ENCODE data around the gene KLHL35. TPM values are rescaled to one million over a fixed set of nuclear protein-coding genes. Genes with fewer than 3 reads are reported as not detected.

KLHL35 gene
- polyA plus RNA-seq, 2 donors, result 0.24 to 0.39 TPM

- no peak overlapping the region for H3K4me3 ChIP-seq (ENCODE audit: low read depth in 1 of 2, low read length in 2 of 2)
- peaks cover 0 to 8% of the 10 kb centered on the region in 2 donors for H3K27me3 ChIP-seq (ENCODE audit: control insufficient read depth in 1 of 2, insufficient read depth in 2 of 2, low read length in 2 of 2)
- H3K9me3 ChIP-seq (ENCODE audit: control insufficient read depth in 2 of 2, insufficient read depth in 1 of 2, low read depth in 1 of 2, low read length in 1 of 2), result peaks cover 3 to 11% of the 10 kb centered on the region in 2 donors
- 78 to 79% methylated on average over 6 of the region's 6 CpGs for WGBS, 2 donors
- peaks cover 0 to 14% of the 10 kb centered on the region in 2 donors for H3K4me1 ChIP-seq (ENCODE audit: control insufficient read depth in 2 of 2, insufficient read depth in 2 of 2, low read length in 1 of 2)
- no peaks in the 10 kb centered on the region for H3K36me3 ChIP-seq (ENCODE audit: control insufficient read depth in 2 of 2, insufficient read depth in 2 of 2, low read length in 1 of 2)
- no peak overlapping the region for H3K27ac ChIP-seq (ENCODE audit: low read depth in 2 of 2, low read length in 1 of 2)
Measured at GRCh38 chr11:75433443-75433842, 440 bp upstream of the KLHL35 start.

- Histone ChIP-seq H3K4me1 (ENCODE audit: control insufficient read depth in 2 of 2, insufficient read depth in 2 of 2, low read length in 1 of 2) (peaks cover 0 to 14% of the 10 kb centered on the region in 2 donors), H3K4me3 (ENCODE audit: low read depth in 1 of 2, low read length in 2 of 2) (no peak overlapping the region), H3K9me3 (ENCODE audit: control insufficient read depth in 2 of 2, insufficient read depth in 1 of 2, low read depth in 1 of 2, low read length in 1 of 2) (peaks cover 3 to 11% of the 10 kb centered on the region in 2 donors), H3K27ac (ENCODE audit: low read depth in 2 of 2, low read length in 1 of 2) (no peak overlapping the region), H3K36me3 (ENCODE audit: control insufficient read depth in 2 of 2, insufficient read depth in 2 of 2, low read length in 1 of 2) (no peaks in the 10 kb centered on the region), H3K27me3 (ENCODE audit: control insufficient read depth in 1 of 2, insufficient read depth in 2 of 2, low read length in 2 of 2) (peaks cover 0 to 8% of the 10 kb centered on the region in 2 donors)
- WGBS, 2 donors, result 57 to 62% methylated on average over 16 of the region's 16 CpGs
Measured at GRCh38 chr11:75431533-75432525, 1.2 kb downstream of the KLHL35 start.

- peaks cover 0 to 8% of the 10 kb centered on the region in 2 donors for H3K27me3 ChIP-seq (ENCODE audit: control insufficient read depth in 1 of 2, insufficient read depth in 2 of 2, low read length in 2 of 2)
- no peaks in the 10 kb centered on the region for H3K36me3 ChIP-seq (ENCODE audit: control insufficient read depth in 2 of 2, insufficient read depth in 2 of 2, low read length in 1 of 2)
- peaks cover 3 to 11% of the 10 kb centered on the region in 2 donors for H3K9me3 ChIP-seq (ENCODE audit: control insufficient read depth in 2 of 2, insufficient read depth in 1 of 2, low read depth in 1 of 2, low read length in 1 of 2)
- H3K27ac ChIP-seq (ENCODE audit: low read depth in 2 of 2, low read length in 1 of 2), result no peak overlapping the region
- peaks cover 0 to 14% of the 10 kb centered on the region in 2 donors for H3K4me1 ChIP-seq (ENCODE audit: control insufficient read depth in 2 of 2, insufficient read depth in 2 of 2, low read length in 1 of 2)
- H3K4me3 ChIP-seq (ENCODE audit: low read depth in 1 of 2, low read length in 2 of 2), result peak overlapping the region; percentile 29 to 43
- WGBS, 2 donors, result 29 to 31% methylated on average over 32 of the region's 32 CpGs
Measured at GRCh38 chr11:75430714-75431532, 2.1 kb downstream of the KLHL35 start.

GRCh38 chr11:75429902-75430713, 2.9 kb downstream of the KLHL35 start:
- peaks cover 0 to 8% of the 10 kb centered on the region in 2 donors for H3K27me3 ChIP-seq (ENCODE audit: control insufficient read depth in 1 of 2, insufficient read depth in 2 of 2, low read length in 2 of 2)
- H3K4me3 ChIP-seq (ENCODE audit: low read depth in 1 of 2, low read length in 2 of 2), result peak overlapping the region; percentile 29 to 43
- peaks cover 3 to 11% of the 10 kb centered on the region in 2 donors for H3K9me3 ChIP-seq (ENCODE audit: control insufficient read depth in 2 of 2, insufficient read depth in 1 of 2, low read depth in 1 of 2, low read length in 1 of 2)
- no peaks in the 10 kb centered on the region for H3K36me3 ChIP-seq (ENCODE audit: control insufficient read depth in 2 of 2, insufficient read depth in 2 of 2, low read length in 1 of 2)
- 3 to 4% methylated on average over 102 to 134 of the region's 134 CpGs for WGBS, 2 donors
- H3K4me1 ChIP-seq (ENCODE audit: control insufficient read depth in 2 of 2, insufficient read depth in 2 of 2, low read length in 1 of 2), result peaks cover 0 to 14% of the 10 kb centered on the region in 2 donors
- no peak overlapping the region for H3K27ac ChIP-seq (ENCODE audit: low read depth in 2 of 2, low read length in 1 of 2)

- peaks cover 0 to 14% of the 10 kb centered on the region in 2 donors for H3K4me1 ChIP-seq (ENCODE audit: control insufficient read depth in 2 of 2, insufficient read depth in 2 of 2, low read length in 1 of 2)
- H3K36me3 ChIP-seq (ENCODE audit: control insufficient read depth in 2 of 2, insufficient read depth in 2 of 2, low read length in 1 of 2), result no peaks in the 10 kb centered on the region
- H3K9me3 ChIP-seq (ENCODE audit: control insufficient read depth in 2 of 2, insufficient read depth in 1 of 2, low read depth in 1 of 2, low read length in 1 of 2), result peaks cover 3 to 11% of the 10 kb centered on the region in 2 donors
- no peak overlapping the region for H3K27ac ChIP-seq (ENCODE audit: low read depth in 2 of 2, low read length in 1 of 2)
- 31 to 35% methylated on average over 25 of the region's 25 CpGs for WGBS, 2 donors
- peak overlapping the region in 1 of 2 donors; percentile 29 for H3K4me3 ChIP-seq (ENCODE audit: low read depth in 1 of 2, low read length in 2 of 2)
- peaks cover 0 to 8% of the 10 kb centered on the region in 2 donors for H3K27me3 ChIP-seq (ENCODE audit: control insufficient read depth in 1 of 2, insufficient read depth in 2 of 2, low read length in 2 of 2)
Measured at GRCh38 chr11:75429641-75429901, 3.4 kb downstream of the KLHL35 start.

GRCh38 chr11:75428989-75429640, 3.9 kb downstream of the KLHL35 start:
- WGBS, 2 donors, result 77 to 84% methylated on average over 16 of the region's 16 CpGs
- Histone ChIP-seq H3K4me1 (ENCODE audit: control insufficient read depth in 2 of 2, insufficient read depth in 2 of 2, low read length in 1 of 2) (peaks cover 0 to 14% of the 10 kb centered on the region in 2 donors), H3K27ac (ENCODE audit: low read depth in 2 of 2, low read length in 1 of 2) (no peak overlapping the region), H3K4me3 (ENCODE audit: low read depth in 1 of 2, low read length in 2 of 2) (no peak overlapping the region), H3K9me3 (ENCODE audit: control insufficient read depth in 2 of 2, insufficient read depth in 1 of 2, low read depth in 1 of 2, low read length in 1 of 2) (peaks cover 3 to 11% of the 10 kb centered on the region in 2 donors), H3K36me3 (ENCODE audit: control insufficient read depth in 2 of 2, insufficient read depth in 2 of 2, low read length in 1 of 2) (no peaks in the 10 kb centered on the region), H3K27me3 (ENCODE audit: control insufficient read depth in 1 of 2, insufficient read depth in 2 of 2, low read length in 2 of 2) (peaks cover 0 to 8% of the 10 kb centered on the region in 2 donors)

GRCh38 chr11:75428281-75428724, 4.7 kb downstream of the KLHL35 start:
- WGBS, 2 donors, result 38 to 50% methylated on average over 32 of the region's 32 CpGs
- peaks cover 0 to 8% of the 10 kb centered on the region in 2 donors for H3K27me3 ChIP-seq (ENCODE audit: control insufficient read depth in 1 of 2, insufficient read depth in 2 of 2, low read length in 2 of 2)
- H3K4me1 ChIP-seq (ENCODE audit: control insufficient read depth in 2 of 2, insufficient read depth in 2 of 2, low read length in 1 of 2), result peaks cover 0 to 14% of the 10 kb centered on the region in 2 donors
- no peaks in the 10 kb centered on the region for H3K36me3 ChIP-seq (ENCODE audit: control insufficient read depth in 2 of 2, insufficient read depth in 2 of 2, low read length in 1 of 2)
- no peak overlapping the region for H3K27ac ChIP-seq (ENCODE audit: low read depth in 2 of 2, low read length in 1 of 2)
- peaks cover 3 to 11% of the 10 kb centered on the region in 2 donors for H3K9me3 ChIP-seq (ENCODE audit: control insufficient read depth in 2 of 2, insufficient read depth in 1 of 2, low read depth in 1 of 2, low read length in 1 of 2)
- peak overlapping the region in 1 of 2 donors; percentile 27 for H3K4me3 ChIP-seq (ENCODE audit: low read depth in 1 of 2, low read length in 2 of 2)

GRCh38 chr11:75427181-75427580, 5.8 kb downstream of the KLHL35 start:
- Histone ChIP-seq H3K4me1 (ENCODE audit: control insufficient read depth in 2 of 2, insufficient read depth in 2 of 2, low read length in 1 of 2) (peaks cover 0 to 11% of the 10 kb centered on the region in 2 donors), H3K27me3 (ENCODE audit: control insufficient read depth in 1 of 2, insufficient read depth in 2 of 2, low read length in 2 of 2) (peaks cover 0 to 8% of the 10 kb centered on the region in 2 donors), H3K27ac (ENCODE audit: low read depth in 2 of 2, low read length in 1 of 2) (no peak overlapping the region), H3K4me3 (ENCODE audit: low read depth in 1 of 2, low read length in 2 of 2) (no peak overlapping the region), H3K9me3 (ENCODE audit: control insufficient read depth in 2 of 2, insufficient read depth in 1 of 2, low read depth in 1 of 2, low read length in 1 of 2) (peaks cover 3 to 11% of the 10 kb centered on the region in 2 donors), H3K36me3 (ENCODE audit: control insufficient read depth in 2 of 2, insufficient read depth in 2 of 2, low read length in 1 of 2) (no peaks in the 10 kb centered on the region)
